ENCODE data around the gene TCEANC2.

DNA sequence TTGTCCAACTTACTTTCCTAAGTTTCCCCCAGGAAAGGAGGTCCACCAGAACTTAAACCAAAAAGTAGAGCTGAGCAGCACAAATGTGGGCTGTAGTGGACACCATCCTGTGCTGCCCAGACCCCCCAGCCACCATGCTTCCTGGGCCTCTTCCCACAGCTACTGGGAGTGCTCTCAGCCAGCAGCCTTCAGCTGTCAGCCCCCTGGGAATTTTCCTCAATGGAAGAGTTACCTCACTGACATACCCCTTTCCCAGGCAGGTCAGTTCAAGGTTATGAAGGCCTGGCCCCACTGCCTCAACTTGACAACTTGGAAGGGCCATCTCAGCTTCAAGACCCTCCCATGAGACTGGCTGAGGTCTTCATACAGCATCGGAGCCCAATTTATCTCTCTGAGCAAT is 51.7 kb downstream of the TCEANC2 start:
- TF ChIP-seq, protein P1, sequence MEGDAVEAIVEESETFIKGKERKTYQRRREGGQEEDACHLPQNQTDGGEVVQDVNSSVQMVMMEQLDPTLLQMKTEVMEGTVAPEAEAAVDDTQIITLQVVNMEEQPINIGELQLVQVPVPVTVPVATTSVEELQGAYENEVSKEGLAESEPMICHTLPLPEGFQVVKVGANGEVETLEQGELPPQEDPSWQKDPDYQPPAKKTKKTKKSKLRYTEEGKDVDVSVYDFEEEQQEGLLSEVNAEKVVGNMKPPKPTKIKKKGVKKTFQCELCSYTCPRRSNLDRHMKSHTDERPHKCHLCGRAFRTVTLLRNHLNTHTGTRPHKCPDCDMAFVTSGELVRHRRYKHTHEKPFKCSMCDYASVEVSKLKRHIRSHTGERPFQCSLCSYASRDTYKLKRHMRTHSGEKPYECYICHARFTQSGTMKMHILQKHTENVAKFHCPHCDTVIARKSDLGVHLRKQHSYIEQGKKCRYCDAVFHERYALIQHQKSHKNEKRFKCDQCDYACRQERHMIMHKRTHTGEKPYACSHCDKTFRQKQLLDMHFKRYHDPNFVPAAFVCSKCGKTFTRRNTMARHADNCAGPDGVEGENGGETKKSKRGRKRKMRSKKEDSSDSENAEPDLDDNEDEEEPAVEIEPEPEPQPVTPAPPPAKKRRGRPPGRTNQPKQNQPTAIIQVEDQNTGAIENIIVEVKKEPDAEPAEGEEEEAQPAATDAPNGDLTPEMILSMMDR (IDR thresholded peaks at IDR 0.05; ENCODE audit: low read depth, low read length), result no peak
- no peak for TF ChIP-seq POLR2A (IDR thresholded peaks at IDR 0.05; ENCODE audit: extremely low read depth, insufficient read length)
